Astrocyte of the spinal cord (primary cell): Measurements from ENCODE around the gene RUBCN.

Source experiments
- DNase-seq: peaks from one replicate; pipeline ENCODE4 v3.0.0; 2011; ENCODE audit warnings: low read depth, low spot score
- H3K4me3 ChIP-seq: 2 replicates; pipeline ENCODE4 v1.5.1; 2011; ENCODE audit warnings: low read depth, mild to moderate bottlenecking, low read length, moderate library complexity
- CTCF ChIP-seq: IDR thresholded peaks from 2 replicates; pipeline ENCODE4 v1.5.1; 2012; ENCODE audit warnings: low read depth, mild to moderate bottlenecking, low read length, inconsistent platforms
- in situ Hi-C: cut with HindIII; loops from 2 replicates; pipeline ENCODE4 v1.10.0; 2017; ENCODE audit warnings: low sequenced_read_pairs

RUBCN gene

GRCh38 chr3:197756704-197757103 is 20.0 kb upstream of the RUBCN start:
- no peak for DNase-seq
- no peak overlapping the region for H3K4me3 ChIP-seq
- no peak for TF ChIP-seq CTCF
- in situ Hi-C loops, result no loop called here

GRCh38 chr3:197753263-197753662 is 16.6 kb upstream of the RUBCN start:
- no peak overlapping the region for H3K4me3 ChIP-seq
- in situ Hi-C loops, result no loop called here
- TF ChIP-seq CTCF, result no peak
- DNase-seq, result no peak

GRCh38 chr3:197752107-197752506 is 15.4 kb upstream of the RUBCN start:
- DNase-seq, result no peak
- H3K4me3 ChIP-seq, result no peak overlapping the region
- TF ChIP-seq CTCF, result no peak
- in situ Hi-C loops, result no loop called here

GRCh38 chr3:197750858-197751737 is 14.4 kb upstream of the RUBCN start:
- peak overlapping the region; percentile 86 for H3K4me3 ChIP-seq
- in situ Hi-C loops, result no loop called here
- TF ChIP-seq CTCF, result no peak
- DNase-seq, result peak; percentile 52

GRCh38 chr3:197750396-197750831 is 13.7 kb upstream of the RUBCN start:
- in situ Hi-C loops, result no loop called here
- peak; percentile 72 for DNase-seq
- peak overlapping the region; percentile 86 for H3K4me3 ChIP-seq
- no peak for TF ChIP-seq CTCF

- DNase-seq, result peak; percentile 87
- in situ Hi-C loops, result no loop called here
- TF ChIP-seq CTCF, result peak; percentile 49
- H3K4me3 ChIP-seq, result peak within 1 kb of the TSS; percentile 86
These were observed 13.1 kb upstream of the RUBCN start, which contains the start of gene FYTTD1 for GRCh38 chr3:197749601-197750395. TSS of gene FYTTD1 (plus strand) at chr3:197749883. CDS start at chr3:197749972, 89 bp downstream.
